BJ (cell line): ENCODE measurements around the gene ZMAT5. TPM values are rescaled to one million over a fixed set of nuclear protein-coding genes. Genes with fewer than 3 reads are reported as not detected.

ENCODE experiments used
- CTCF ChIA-PET: fragments of 350-600 bp; formaldehyde crosslinking; extraction: SDS; loops from one replicate; lab custom pipeline; 2021; ENCODE audit warnings: antibody characterized with exemption, inconsistent platforms; lab: Yijun Ruan, JAX
- POLR2A ChIA-PET: fragments of 300-600 bp; sonication (Branson Sonifier 250); formaldehyde crosslinking; extraction: SDS; loops from one replicate; lab custom pipeline; 2021; ENCODE audit warnings: antibody characterized with exemption; lab: Charles Lee
- DNase-seq: peaks from one replicate; pipeline ENCODE4 v3.0.0-alpha.2; 2011; ENCODE audit warnings: low read depth
- H3K27me3 ChIP-seq: 2 replicates; pipeline ENCODE4 v1.6.0; 2011; ENCODE audit warnings: low read length; ENCODE audit not compliant: control insufficient read depth, insufficient read depth
- H3K36me3 ChIP-seq: 2 replicates; pipeline ENCODE4 v1.5.1; 2011; ENCODE audit warnings: low read length; ENCODE audit not compliant: control insufficient read depth, insufficient read depth
- H3K4me3 ChIP-seq: 2 replicates; pipeline ENCODE4 v1.5.1; 2011; ENCODE audit warnings: low read depth, mild to moderate bottlenecking, control low read depth, low read length
- CTCF ChIP-seq: IDR thresholded peaks from 2 replicates; pipeline ENCODE4 v1.5.1; 2011; ENCODE audit warnings: low read depth, mild to moderate bottlenecking, control low read depth, inconsistent platforms, low read length, moderate library complexity; ENCODE audit not compliant: insufficient read depth
- polyA plus RNA-seq: library from polyadenylated mRNA; depleted of rRNA; stranded (reverse); fragments of >200 nt; gene quantifications from 2 replicates; pipeline ENCODE4 v1.2.3, GENCODE V29; 2011

ZMAT5 gene
- polyA plus RNA-seq, 1 experiment: 29.0 TPM

GRCh38 chr22:29734838-29735237, 32.0 kb downstream of the ZMAT5 start:
- Histone ChIP-seq H3K4me3 (no peak overlapping the region), H3K27me3 (no peaks in the 10 kb centered on the region), H3K36me3 (peaks cover 1% of the 10 kb centered on the region)
- POLR2A ChIA-PET: no interaction called here
- DNase-seq: no peak
- CTCF ChIA-PET: no interaction called here
- no peak for TF ChIP-seq CTCF

- peaks cover 1% of the 10 kb centered on the region for H3K36me3 ChIP-seq
- DNase-seq: no peak
- H3K27me3 ChIP-seq: no peaks in the 10 kb centered on the region
- TF ChIP-seq CTCF: no peak
- no peak overlapping the region for H3K4me3 ChIP-seq
- ChIA-PET POLR2A (no interaction called here), CTCF (no interaction called here)
Observed at GRCh38 chr22:29734406-29734805, 32.4 kb downstream of the ZMAT5 start.

GRCh38 chr22:29733362-29734201, 33.2 kb downstream of the ZMAT5 start:
- H3K27me3 ChIP-seq: no peaks in the 10 kb centered on the region
- H3K36me3 ChIP-seq: peaks cover 1% of the 10 kb centered on the region
- TF ChIP-seq CTCF: no peak
- H3K4me3 ChIP-seq: no peak overlapping the region
- CTCF ChIA-PET: interaction anchor here (1.1 kb wide), 2 partner anchors 23 to 44 kb away, joined by 3 read pairs; no protein-coding TSS in a partner anchor
- POLR2A ChIA-PET: no interaction called here
- no peak for DNase-seq

GRCh38 chr22:29732883-29733282, 33.9 kb downstream of the ZMAT5 start:
- CTCF ChIA-PET: interaction anchor here (0.6 to 1.1 kb wide), 3 partner anchors 24 to 43 kb away, joined by 3 to 4 read pairs (median 3); no protein-coding TSS in a partner anchor
- TF ChIP-seq CTCF: no peak
- no peak for DNase-seq
- no peak overlapping the region for H3K4me3 ChIP-seq
- H3K36me3 ChIP-seq: peaks cover 1% of the 10 kb centered on the region
- POLR2A ChIA-PET: no interaction called here
- H3K27me3 ChIP-seq: no peaks in the 10 kb centered on the region

- TF ChIP-seq CTCF: no peak
- ChIA-PET CTCF (interaction anchor here (1.4 kb wide), 1 partner anchor 10 kb away, joined by 3 read pairs; no protein-coding TSS in a partner anchor), POLR2A (no interaction called here)
- peaks cover 1% of the 10 kb centered on the region for H3K36me3 ChIP-seq
- no peak for DNase-seq
- no peak overlapping the region for H3K4me3 ChIP-seq
- no peaks in the 10 kb centered on the region for H3K27me3 ChIP-seq
Observed at GRCh38 chr22:29731058-29731850, 35.6 kb downstream of the ZMAT5 start.
